Measurements from ENCODE around the gene KRTAP10-7. TPM values are rescaled to one million over a fixed set of nuclear protein-coding genes. Genes with fewer than 3 reads are reported as not detected.
"Not testable (repeated sequence)": the region's sequence is repeated elsewhere in the genome, so short reads cannot be mapped to it uniquely, and the experiment has no call there.

KRTAP10-7 gene
- total RNA-seq, 2 donors from 2014 or later, result not detected

- not testable (repeated sequence) for H3K9me3 Mint-ChIP-seq; H3K36me3 Mint-ChIP-seq (ENCODE audit: low read depth); H3K27ac Mint-ChIP-seq; H3K27me3 Mint-ChIP-seq; H3K4me3 Mint-ChIP-seq; ATAC-seq (replicated peaks); H3K4me1 Mint-ChIP-seq
These were observed 37.5 kb downstream of the KRTAP10-7 start for GRCh38 chr21:44637851-44638348.

GRCh38 chr21:44638506-44639330 is 38.3 kb downstream of the KRTAP10-7 start:
- peaks cover 13% of the 10 kb centered on the region for H3K9me3 Mint-ChIP-seq
- ATAC-seq (replicated peaks); H3K27me3 Mint-ChIP-seq; H3K36me3 Mint-ChIP-seq (ENCODE audit: low read depth); H3K4me1 Mint-ChIP-seq; H3K4me3 Mint-ChIP-seq; H3K27ac Mint-ChIP-seq: not testable (repeated sequence)

GRCh38 chr21:44639331-44639655 is 38.9 kb downstream of the KRTAP10-7 start:
- H3K9me3 Mint-ChIP-seq, result peaks cover 17% of the 10 kb centered on the region
- no peaks in the 10 kb centered on the region for H3K36me3 Mint-ChIP-seq (ENCODE audit: low read depth)

GRCh38 chr21:44640761-44641160 is 40.4 kb downstream of the KRTAP10-7 start:
- no peak overlapping the region for H3K4me3 Mint-ChIP-seq
- ATAC-seq (replicated peaks), result no peak
- peaks cover 5% of the 10 kb centered on the region for H3K4me1 Mint-ChIP-seq
- H3K9me3 Mint-ChIP-seq, result peaks cover 25% of the 10 kb centered on the region
- H3K36me3 Mint-ChIP-seq (ENCODE audit: low read depth), result no peaks in the 10 kb centered on the region
- no peak overlapping the region for H3K27ac Mint-ChIP-seq
- peaks cover 10% of the 10 kb centered on the region for H3K27me3 Mint-ChIP-seq

More at GRCh38 chr21:44639331-44639655, 38.9 kb downstream of the KRTAP10-7 start:
- Mint-ChIP-seq H3K27me3 (peaks cover 10% of the 10 kb centered on the region), H3K27ac (no peak overlapping the region), H3K4me3 (no peak overlapping the region), H3K4me1 (peaks cover 5% of the 10 kb centered on the region)
- ATAC-seq (replicated peaks), result no peak

GRCh38 chr21:44643741-44644310 is 43.4 kb downstream of the KRTAP10-7 start:
- Mint-ChIP-seq H3K36me3 (ENCODE audit: low read depth) (no peaks in the 10 kb centered on the region), H3K27me3 (peaks cover 10% of the 10 kb centered on the region), H3K4me1 (no peaks in the 10 kb centered on the region), H3K9me3 (peaks cover 25% of the 10 kb centered on the region), H3K27ac (no peak overlapping the region), H3K4me3 (no peak overlapping the region)
- ATAC-seq (replicated peaks), result no peak

GRCh38 chr21:44644878-44645277 is 44.5 kb downstream of the KRTAP10-7 start:
- H3K9me3 Mint-ChIP-seq, result peaks cover 25% of the 10 kb centered on the region
- H3K4me1 Mint-ChIP-seq, result no peaks in the 10 kb centered on the region
- ATAC-seq (replicated peaks), result no peak
- H3K36me3 Mint-ChIP-seq (ENCODE audit: low read depth), result no peaks in the 10 kb centered on the region
- H3K27me3 Mint-ChIP-seq, result peaks cover 8% of the 10 kb centered on the region
- H3K27ac Mint-ChIP-seq, result no peak overlapping the region
- no peak overlapping the region for H3K4me3 Mint-ChIP-seq

GRCh38 chr21:44646366-44647221 is 46.2 kb downstream of the KRTAP10-7 start, which contains the start of gene KRTAP10-11:
Gene KRTAP10-11, plus strand, starts transcription at chr21:44646414. Its CDS starts 45 bp downstream, at chr21:44646459.
- ATAC-seq (replicated peaks); H3K27me3 Mint-ChIP-seq; H3K27ac Mint-ChIP-seq; H3K4me1 Mint-ChIP-seq; H3K36me3 Mint-ChIP-seq (ENCODE audit: low read depth); H3K4me3 Mint-ChIP-seq: not testable (repeated sequence)
- H3K9me3 Mint-ChIP-seq, result peaks cover 20% of the 10 kb centered on the region

- H3K4me3 Mint-ChIP-seq, result no peak overlapping the region
- H3K36me3 Mint-ChIP-seq (ENCODE audit: low read depth), result no peaks in the 10 kb centered on the region
- no peaks in the 10 kb centered on the region for H3K4me1 Mint-ChIP-seq
- no peaks in the 10 kb centered on the region for H3K27me3 Mint-ChIP-seq
- peaks cover 18% of the 10 kb centered on the region for H3K9me3 Mint-ChIP-seq
- ATAC-seq (replicated peaks), result no peak
- no peak overlapping the region for H3K27ac Mint-ChIP-seq
These were observed 46.8 kb downstream of the KRTAP10-7 start for GRCh38 chr21:44647222-44647552.

GRCh38 chr21:44648557-44649311 is 48.3 kb downstream of the KRTAP10-7 start:
- Mint-ChIP-seq H3K4me3 (no peak overlapping the region), H3K9me3 (peaks cover 12% of the 10 kb centered on the region), H3K27ac (no peak overlapping the region)

GRCh38 chr21:44649521-44650100 is 49.2 kb downstream of the KRTAP10-7 start:
- Mint-ChIP-seq H3K36me3 (ENCODE audit: low read depth) (no peaks in the 10 kb centered on the region), H3K27me3 (no peaks in the 10 kb centered on the region), H3K4me3 (no peak overlapping the region), H3K9me3 (peaks cover 5% of the 10 kb centered on the region), H3K27ac (no peak overlapping the region), H3K4me1 (peaks cover 4% of the 10 kb centered on the region)
- no peak for ATAC-seq (replicated peaks)

More at GRCh38 chr21:44648557-44649311, 48.3 kb downstream of the KRTAP10-7 start:
- Mint-ChIP-seq H3K36me3 (ENCODE audit: low read depth) (no peaks in the 10 kb centered on the region), H3K4me1 (no peaks in the 10 kb centered on the region), H3K27me3 (no peaks in the 10 kb centered on the region)
- no peak for ATAC-seq (replicated peaks)

GRCh38 chr21:44650265-44650972 is 50.0 kb downstream of the KRTAP10-7 start:
- Mint-ChIP-seq H3K9me3 (no peaks in the 10 kb centered on the region), H3K36me3 (ENCODE audit: low read depth) (no peaks in the 10 kb centered on the region), H3K4me1 (peaks cover 4% of the 10 kb centered on the region), H3K27me3 (no peaks in the 10 kb centered on the region), H3K4me3 (no peak overlapping the region), H3K27ac (no peak overlapping the region)
- no peak for ATAC-seq (replicated peaks)

GRCh38 chr21:44650973-44651675 is 50.7 kb downstream of the KRTAP10-7 start:
- no peak for ATAC-seq (replicated peaks)
- H3K4me1 Mint-ChIP-seq, result peaks cover 4% of the 10 kb centered on the region
- peaks cover under 1% of the 10 kb centered on the region for H3K9me3 Mint-ChIP-seq
- H3K36me3 Mint-ChIP-seq (ENCODE audit: low read depth), result no peaks in the 10 kb centered on the region
- H3K27ac Mint-ChIP-seq, result no peak overlapping the region
- H3K27me3 Mint-ChIP-seq, result no peaks in the 10 kb centered on the region
- H3K4me3 Mint-ChIP-seq, result no peak overlapping the region
